Measurements from ENCODE around the gene FRMD7. TPM values are rescaled to one million over a fixed set of nuclear protein-coding genes. Genes with fewer than 3 reads are reported as not detected.

The FRMD7 gene
- total and polyA plus RNA-seq, 10 of the 15 experiments (the other 5 are each of a cell fraction or from before 2014, with no cell fraction given): 0.03 to 0.94 TPM; not detected in 8

DNA sequence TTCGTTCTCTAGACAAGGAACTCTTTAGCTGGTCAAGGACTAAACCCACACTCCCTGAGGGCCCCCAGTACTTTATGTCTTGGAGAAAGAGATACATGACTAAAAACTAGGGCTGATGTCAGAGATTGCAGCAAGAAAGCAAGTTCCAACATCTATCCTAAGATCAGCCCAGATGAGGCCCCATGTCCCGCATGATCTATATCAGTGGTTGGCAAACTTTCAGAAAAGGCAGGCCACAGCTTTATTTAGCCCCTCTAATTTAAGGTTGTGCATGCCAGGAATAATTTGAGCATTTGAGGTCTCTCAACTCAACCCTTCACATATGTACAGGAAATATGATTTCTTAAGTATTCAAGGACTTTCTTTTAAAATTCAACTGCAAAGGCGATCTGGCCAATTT lies 44.1 kb upstream of the FRMD7 start:
- Histone ChIP-seq H3K36me3 (ENCODE audit: control insufficient read depth in 2 of 2, insufficient read depth in 2 of 2, low read length in 1 of 2) (no peaks in the 10 kb centered on the region), H4K20me1 (ENCODE audit: control insufficient read depth, insufficient read depth) (no peaks in the 10 kb centered on the region), H3K4me1 (ENCODE audit: control insufficient read depth, insufficient read depth, low read length) (no peaks in the 10 kb centered on the region), H3K79me2 (ENCODE audit: control insufficient read depth, insufficient read depth, low read length) (no peaks in the 10 kb centered on the region), H3K9me3 (replicated peaks; ENCODE audit: control insufficient read depth, insufficient read depth, low read length) (no peaks in the 10 kb centered on the region), H3K4me3 (no peak overlapping the region), H3K9ac (ENCODE audit: control insufficient read depth, insufficient read depth, low read length) (no peak overlapping the region), H3K27me3 (replicated peaks in 1 of 2; ENCODE audit: control insufficient read depth in 2 of 2, insufficient read depth in 2 of 2, low read length in 1 of 2) (peaks cover 0 to 3% of the 10 kb centered on the region in 2 experiments; a peak in 1 of 4 replicates), H2AFZ (ENCODE audit: control insufficient read depth, low read depth, low read length) (no peak overlapping the region), H3K27ac (ENCODE audit: control insufficient read depth, insufficient read depth) (no peak overlapping the region), H3K4me2 (ENCODE audit: control insufficient read depth, insufficient read depth) (no peak overlapping the region)
- BruUV-seq (replicated peaks): no TSS peak
- CTCF ChIA-PET: interaction anchor here (0.6 to 3.0 kb wide), 2 partner anchors 47 to 49 kb away, joined by 4 to 10 read pairs; partner anchors contain the start of gene RAP2C
- no peak for FAIRE-seq
- 80% methylated on average over 3 of the region's 3 CpGs for WGBS (ENCODE audit: insufficient coverage, insufficient replicate concordance, low lambda C conversion rate, missing lambda C conversion rate)
- ATAC-seq: no peak
- no peak for DNase-seq (ENCODE audit: low read depth, low spot score)
- RAD21 ChIA-PET (ENCODE audit: unreplicated experiment): interaction anchor here (1.1 to 3.1 kb wide), 2 partner anchors 47 to 65 kb away, joined by 3 to 13 read pairs; partner anchors contain the start of gene RAP2C
- POLR2A ChIA-PET: no interaction called here
- in situ Hi-C loops (cut with MboI) (no loop called here), intact Hi-C loops (cut with micrococcal nuclease; ENCODE audit: unreplicated experiment) (no loop called here)
- SMC1A ChIA-PET (ENCODE audit: uncharacterized antibody, unreplicated experiment): no interaction called here
- no peak for TF ChIP-seq MYB (IDR thresholded peaks at IDR 0.05; ENCODE audit: borderline replicate concordance, low read depth, low read length)
- no peak for TF ChIP-seq BMI1 (IDR thresholded peaks at IDR 0.05; ENCODE audit: borderline replicate concordance)
- TF ChIP-seq YBX1 (IDR thresholded peaks at IDR 0.05): no peak
- TF ChIP-seq EGR1 (IDR thresholded peaks at IDR 0.05; ENCODE audit: borderline replicate concordance in 1 of 2, low read depth in 2 of 2, low read length in 2 of 2): no peak
- TF ChIP-seq, protein P1, sequence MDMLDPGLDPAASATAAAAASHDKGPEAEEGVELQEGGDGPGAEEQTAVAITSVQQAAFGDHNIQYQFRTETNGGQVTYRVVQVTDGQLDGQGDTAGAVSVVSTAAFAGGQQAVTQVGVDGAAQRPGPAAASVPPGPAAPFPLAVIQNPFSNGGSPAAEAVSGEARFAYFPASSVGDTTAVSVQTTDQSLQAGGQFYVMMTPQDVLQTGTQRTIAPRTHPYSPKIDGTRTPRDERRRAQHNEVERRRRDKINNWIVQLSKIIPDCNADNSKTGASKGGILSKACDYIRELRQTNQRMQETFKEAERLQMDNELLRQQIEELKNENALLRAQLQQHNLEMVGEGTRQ (IDR thresholded peaks at IDR 0.05; ENCODE audit: borderline replicate concordance, low read depth, low read length): no peak
- TF ChIP-seq NFYA (IDR thresholded peaks at IDR 0.05; ENCODE audit: borderline replicate concordance, low read depth, low read length): no peak
- no peak for TF ChIP-seq NBN (IDR thresholded peaks at IDR 0.05)
- TF ChIP-seq, protein P2, sequence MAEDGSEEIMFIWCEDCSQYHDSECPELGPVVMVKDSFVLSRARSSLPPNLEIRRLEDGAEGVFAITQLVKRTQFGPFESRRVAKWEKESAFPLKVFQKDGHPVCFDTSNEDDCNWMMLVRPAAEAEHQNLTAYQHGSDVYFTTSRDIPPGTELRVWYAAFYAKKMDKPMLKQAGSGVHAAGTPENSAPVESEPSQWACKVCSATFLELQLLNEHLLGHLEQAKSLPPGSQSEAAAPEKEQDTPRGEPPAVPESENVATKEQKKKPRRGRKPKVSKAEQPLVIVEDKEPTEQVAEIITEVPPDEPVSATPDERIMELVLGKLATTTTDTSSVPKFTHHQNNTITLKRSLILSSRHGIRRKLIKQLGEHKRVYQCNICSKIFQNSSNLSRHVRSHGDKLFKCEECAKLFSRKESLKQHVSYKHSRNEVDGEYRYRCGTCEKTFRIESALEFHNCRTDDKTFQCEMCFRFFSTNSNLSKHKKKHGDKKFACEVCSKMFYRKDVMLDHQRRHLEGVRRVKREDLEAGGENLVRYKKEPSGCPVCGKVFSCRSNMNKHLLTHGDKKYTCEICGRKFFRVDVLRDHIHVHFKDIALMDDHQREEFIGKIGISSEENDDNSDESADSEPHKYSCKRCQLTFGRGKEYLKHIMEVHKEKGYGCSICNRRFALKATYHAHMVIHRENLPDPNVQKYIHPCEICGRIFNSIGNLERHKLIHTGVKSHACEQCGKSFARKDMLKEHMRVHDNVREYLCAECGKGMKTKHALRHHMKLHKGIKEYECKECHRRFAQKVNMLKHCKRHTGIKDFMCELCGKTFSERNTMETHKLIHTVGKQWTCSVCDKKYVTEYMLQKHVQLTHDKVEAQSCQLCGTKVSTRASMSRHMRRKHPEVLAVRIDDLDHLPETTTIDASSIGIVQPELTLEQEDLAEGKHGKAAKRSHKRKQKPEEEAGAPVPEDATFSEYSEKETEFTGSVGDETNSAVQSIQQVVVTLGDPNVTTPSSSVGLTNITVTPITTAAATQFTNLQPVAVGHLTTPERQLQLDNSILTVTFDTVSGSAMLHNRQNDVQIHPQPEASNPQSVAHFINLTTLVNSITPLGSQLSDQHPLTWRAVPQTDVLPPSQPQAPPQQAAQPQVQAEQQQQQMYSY (CRISPR knock-in tag; IDR thresholded peaks at IDR 0.05): no peak
- TF ChIP-seq IKZF2 (IDR thresholded peaks at IDR 0.05): no peak
- TF ChIP-seq SRF (IDR thresholded peaks at IDR 0.05; ENCODE audit: low read depth in 2 of 2, low read length in 2 of 2): no peak
- no peak for TF ChIP-seq SUPT20H (IDR thresholded peaks at IDR 0.05; ENCODE audit: borderline replicate concordance, control insufficient read depth, low read depth, low read length)
- no peak for TF ChIP-seq ZNF207 (IDR thresholded peaks at IDR 0.05; ENCODE audit: borderline replicate concordance)
- no peak for TF ChIP-seq RUNX3 (IDR thresholded peaks at IDR 0.05; ENCODE audit: low read length)
- TF ChIP-seq SREBF2 (IDR thresholded peaks at IDR 0.05; ENCODE audit: low read length): no peak
